HepG2 (cell line): ENCODE measurements around the gene CYP2J2. TPM values are rescaled to one million over a fixed set of nuclear protein-coding genes. Genes with fewer than 3 reads are reported as not detected.

Experiments
- ATAC-seq: fragments of 200-7000 bp; cut with Tn5 transposase; 3 replicates; pipeline ENCODE4 v1.9.1; 2020; ENCODE audit warnings: mild to moderate bottlenecking, moderate library complexity
- BruUV-seq: library from RNA; stranded (reverse); fragments of 400-500 nt; replicated peaks from 2 replicates; lab custom pipeline; 2021; lab: Mats Ljungman, UMichigan
- CTCF ChIA-PET: fragments of 300-600 bp; formaldehyde crosslinking; extraction: SDS; loops from one replicate; lab custom pipeline; 2021; ENCODE audit warnings: low total read pairs, inconsistent platforms, low intra/inter-chr PET ratio; lab: Yijun Ruan, JAX
- POLR2A ChIA-PET: fragments of 350-600 bp; sonication (Branson Sonifier 250); formaldehyde crosslinking; loops from one replicate; lab custom pipeline; 2020; ENCODE audit warnings: antibody characterized with exemption, inconsistent platforms; lab: Yijun Ruan, JAX
- DNase-seq: peaks from one replicate; pipeline ENCODE4 v3.0.0-alpha.2; 2015; ENCODE audit warnings: low spot score
- FAIRE-seq: peaks from 3 replicates; lab custom pipeline; 2011; peaks lifted over from hg19 to GRCh38; lab: Jason Lieb, UNC
- H2AFZ ChIP-seq: one replicate; pipeline ENCODE4 v1.6.1; 2011; ENCODE audit warnings: low read length, inconsistent platforms
- H3K27ac ChIP-seq: fragments of 300-600 bp; 3 replicates; pipeline ENCODE4 v1.8.0; 2011; ENCODE audit warnings: mixed run types, mild to moderate bottlenecking, mixed read lengths, low read length, inconsistent platforms; ENCODE audit not compliant: insufficient read depth; ENCODE audit errors: extremely low read length
- H3K27me3 ChIP-seq, 2 experiments: fragments of 200-600 bp in 1 of 2; 2 replicates in 1 of 2; 3 replicates in 1 of 2; pipeline versions ENCODE4 v1.6.0 to v1.8.0; 2011; ENCODE audit warnings: low read length in 2 of 2, mild to moderate bottlenecking in 2 of 2, moderate library complexity in 2 of 2, inconsistent platforms in 1 of 2; ENCODE audit not compliant: insufficient read depth in 2 of 2, control insufficient read depth in 1 of 2
- H3K36me3 ChIP-seq, 2 experiments: fragments of 200-600 bp in 1 of 2; replicated peaks in 1 of 2; 2 replicates in 1 of 2; 3 replicates in 1 of 2; pipeline versions ENCODE4 v1.5.1 to v1.8.0; 2011; ENCODE audit warnings: low read length in 2 of 2, inconsistent platforms in 1 of 2; ENCODE audit not compliant: insufficient read depth in 2 of 2, control insufficient read depth in 1 of 2
- H3K4me1 ChIP-seq: 2 replicates; pipeline ENCODE4 v1.5.1; 2012; ENCODE audit warnings: low read length, inconsistent platforms; ENCODE audit not compliant: insufficient read depth
- H3K4me2 ChIP-seq: 2 replicates; pipeline ENCODE4 v1.6.0; 2011; ENCODE audit warnings: low read depth, low read length, inconsistent platforms
- H3K4me3 ChIP-seq, 3 experiments: fragments of 200-600 bp in 1 of 3; sonication (generic), shearing (Covaris generic) in 1 of 3; replicated peaks in 1 of 3; 2 replicates each; pipeline ENCODE4 v1.5.1; 2011 to 2016; ENCODE audit warnings: low read length in 3 of 3, inconsistent platforms in 2 of 3, low read depth in 2 of 3, mild to moderate bottlenecking in 2 of 3, control low read depth in 1 of 3, mixed read lengths in 1 of 3; ENCODE audit not compliant: insufficient read depth in 1 of 3
- H3K79me2 ChIP-seq: one replicate; pipeline ENCODE4 v1.6.1; 2011; ENCODE audit warnings: low read length, inconsistent platforms; ENCODE audit not compliant: insufficient read depth
- H3K9ac ChIP-seq: 2 replicates; pipeline ENCODE4 v1.6.0; 2011; ENCODE audit warnings: mild to moderate bottlenecking, low read depth, low read length, inconsistent platforms; ENCODE audit not compliant: insufficient read depth
- H3K9me3 ChIP-seq: 2 replicates; pipeline ENCODE4 v1.5.1; 2012; ENCODE audit warnings: mild to moderate bottlenecking, low read length
- H4K20me1 ChIP-seq: 2 replicates; pipeline ENCODE4 v1.6.0; 2011; ENCODE audit warnings: inconsistent platforms, mild to moderate bottlenecking, low read length, moderate library complexity; ENCODE audit not compliant: insufficient read depth
- BRCA1 ChIP-seq: sonication (generic); formaldehyde crosslinking; IDR thresholded peaks from 2 replicates; pipeline ENCODE4 v1.4.0; 2020; ENCODE audit warnings: missing genetic modification reagents
- DMAP1 ChIP-seq: IDR thresholded peaks from 2 replicates; pipeline ENCODE4 v1.6.1; 2016
- DNMT3B ChIP-seq: conservative IDR thresholded peaks from 2 replicates; pipeline ENCODE4 v1.6.1; 2016; ENCODE audit warnings: missing biosample characterization, control low read depth
- HBP1 ChIP-seq: IDR thresholded peaks from 2 replicates; pipeline ENCODE4 v1.6.1; 2016; ENCODE audit warnings: low read depth, control low read depth
- HMGA1 ChIP-seq: sonication (generic); formaldehyde crosslinking; conservative IDR thresholded peaks from 2 replicates; pipeline ENCODE4 v1.4.0; 2020; ENCODE audit warnings: missing genetic modification reagents
- PBX2 ChIP-seq: IDR thresholded peaks from 2 replicates; pipeline ENCODE4 v1.6.1; 2016; ENCODE audit warnings: control low read depth
- SNAI1 ChIP-seq: sonication (generic); formaldehyde crosslinking; IDR thresholded peaks from 2 replicates; pipeline ENCODE4 v1.5.0; 2020; ENCODE audit warnings: mild to moderate bottlenecking, missing genetic modification reagents, borderline replicate concordance
- ZBTB26 ChIP-seq: IDR thresholded peaks from 2 replicates; pipeline ENCODE4 v1.6.1; 2016; ENCODE audit warnings: missing compliant biosample characterization, missing genetic modification reagents, borderline replicate concordance
- ZBTB7A ChIP-seq: sonication (generic); formaldehyde crosslinking; IDR thresholded peaks from 2 replicates; pipeline ENCODE4 v1.8.0; 2022; ENCODE audit warnings: mild to moderate bottlenecking, missing genetic modification reagents
- ZNF143 ChIP-seq: sonication (generic); formaldehyde crosslinking; IDR thresholded peaks from 2 replicates; pipeline ENCODE4 v1.4.0; 2020; ENCODE audit warnings: missing genetic modification reagents
- ZNF260 ChIP-seq: sonication (generic); formaldehyde crosslinking; IDR thresholded peaks from 2 replicates; pipeline ENCODE4 v1.4.0; 2020; ENCODE audit warnings: missing genetic modification reagents, low read depth, mild to moderate bottlenecking, borderline replicate concordance
- ZNF720 ChIP-seq: sonication (generic); formaldehyde crosslinking; IDR thresholded peaks from 2 replicates; pipeline ENCODE4 v1.4.0; 2020; ENCODE audit warnings: missing genetic modification reagents
- ZNF883 ChIP-seq: sonication (generic); formaldehyde crosslinking; IDR thresholded peaks from 2 replicates; pipeline ENCODE4 v1.5.1; 2020; ENCODE audit warnings: mild to moderate bottlenecking, missing genetic modification reagents; ENCODE audit errors: not compliant biosample characterization
- WGBS: methylation state at CpG from one replicate; pipeline ENCODE4 v1.1.6; 2017; ENCODE audit warnings: low lambda C conversion rate; 5-methylcytosine and 5-hydroxymethylcytosine counted together
- in situ Hi-C: cut with HindIII; loops from 2 replicates; pipeline ENCODE4 v1.10.0; 2017; ENCODE audit warnings: low pct_unique_long_range_greater_than_20kb; ENCODE audit not compliant: extremely low pct_ligation_motif_present
- intact Hi-C: fragments of 100-400 bp; cut with micrococcal nuclease; formaldehyde crosslinking; loops from one replicate; pipeline ENCODE4 v1.10.0; 2022; ENCODE audit not compliant: unreplicated experiment
- polyA plus RNA-seq, 8 experiments: library from polyadenylated mRNA; depleted of rRNA in 3 of 8; stranded (reverse) in 7 of 8; unstranded in 1 of 8; fragments of >200 nt; fragmentation: Illumina TruSeq in 4 of 8; extraction: Trizol in 4 of 8; gene quantifications; 2 replicates each; pipeline versions ENCODE4 v1.2.1 to v1.2.3, GENCODE V29; 2011 to 2016; ENCODE audit warnings: low read depth in 4 of 8, missing spikeins in 1 of 8, mixed read lengths in 1 of 8; ENCODE audit not compliant: insufficient read depth in 1 of 8
- total RNA-seq, 5 experiments: library from RNA; depleted of rRNA; stranded (reverse); fragments of >200 nt; fragmentation: Illumina TruSeq; extraction: Trizol; gene quantifications; 2 replicates each; pipeline ENCODE4 v1.2.3, GENCODE V29; 2016; ENCODE audit warnings: low read depth in 1 of 5

Gene CYP2J2
- total and polyA plus RNA-seq, 2 of the 13 experiments (the other 11 are each of a cell fraction or from before 2014, with no cell fraction given), result 2.1 to 5.9 TPM

GRCh38 chr1:59892841-59893811, 33.4 kb downstream of the CYP2J2 start:
- Histone ChIP-seq H2AFZ (no peak overlapping the region), H3K79me2 (no peaks in the 10 kb centered on the region), H3K4me3 (no peak overlapping the region), H4K20me1 (no peaks in the 10 kb centered on the region), H3K36me3 (no peaks in the 10 kb centered on the region), H3K9ac (no peak overlapping the region), H3K4me1 (peaks cover 15% of the 10 kb centered on the region; the same call in 1 of the 2 replicates), H3K4me2 (no peak overlapping the region), H3K27me3 (no peaks in the 10 kb centered on the region), H3K9me3 (no peaks in the 10 kb centered on the region), H3K27ac (no peak overlapping the region)
- no TSS peak for BruUV-seq
- 87% methylated on average over 7 of the region's 7 CpGs for WGBS
- FAIRE-seq, result no peak
- POLR2A ChIA-PET, result no interaction called here
- TF ChIP-seq DNMT3B (CRISPR knock-in tag), result no peak
- TF ChIP-seq SNAI1 (CRISPR knock-in tag), result no peak
- TF ChIP-seq ZBTB7A (CRISPR knock-in tag), result no peak
- TF ChIP-seq DMAP1 (CRISPR knock-in tag), result no peak
- in situ Hi-C loops (no loop called here), intact Hi-C loops (no loop called here)
- CTCF ChIA-PET, result no interaction called here
- no peak for DNase-seq
- no peak for ATAC-seq

- ATAC-seq (no peak), DNase-seq (no peak), FAIRE-seq (no peak)
- Histone ChIP-seq H3K27me3 (no peaks in the 10 kb centered on the region), H3K36me3 (no peaks in the 10 kb centered on the region), H3K4me1 (peaks cover 10% of the 10 kb centered on the region), H3K4me2 (no peak overlapping the region), H3K79me2 (no peaks in the 10 kb centered on the region), H3K27ac (no peak overlapping the region), H4K20me1 (no peaks in the 10 kb centered on the region), H3K4me3 (no peak overlapping the region), H3K9me3 (no peaks in the 10 kb centered on the region), H3K9ac (no peak overlapping the region), H2AFZ (no peak overlapping the region)
- in situ Hi-C loops (no loop called here), intact Hi-C loops (no loop called here)
- WGBS, result 0% methylated on average over 2 of the region's 3 CpGs
- no TSS peak for BruUV-seq
- CTCF ChIA-PET, result no interaction called here
- POLR2A ChIA-PET, result no interaction called here
- TF ChIP-seq ZNF143 (CRISPR knock-in tag) (no peak), BRCA1 (no peak), ZBTB26 (CRISPR knock-in tag) (no peak), ZNF260 (CRISPR knock-in tag) (no peak), ZNF883 (CRISPR knock-in tag) (no peak), PBX2 (no peak), HMGA1 (CRISPR knock-in tag) (no peak), HBP1 (no peak), ZNF720 (CRISPR knock-in tag) (no peak)
Measured at GRCh38 chr1:59885160-59885832, 41.3 kb downstream of the CYP2J2 start.
